Measurements from ENCODE around the gene CELF2.
"Not testable (repeated sequence)": the region's sequence is repeated elsewhere in the genome, so short reads cannot be mapped to it uniquely, and the experiment has no call there.

CELF2 gene

DNA sequence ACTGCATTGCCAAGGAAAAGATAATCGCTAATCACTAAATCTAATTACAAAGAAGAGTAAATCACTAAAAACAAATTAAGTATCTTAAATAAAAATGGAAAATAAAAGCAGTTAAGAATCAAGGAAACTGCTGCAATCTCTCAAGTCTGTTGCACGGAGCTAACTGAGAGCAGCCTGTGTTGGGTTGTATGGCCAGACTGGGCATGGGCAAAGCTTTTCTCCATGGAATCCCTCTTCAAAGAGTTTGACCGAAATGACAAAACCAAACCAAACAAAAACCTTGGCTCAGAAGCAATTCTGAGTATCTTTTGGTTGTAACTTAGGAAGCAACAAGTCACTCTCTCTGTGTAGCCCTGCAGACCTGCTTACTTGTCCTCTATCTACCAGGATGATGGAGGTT, 78.8 kb downstream of the CELF2 start:
- DNase-seq (ENCODE audit: low spot score), result no peak

DNA sequence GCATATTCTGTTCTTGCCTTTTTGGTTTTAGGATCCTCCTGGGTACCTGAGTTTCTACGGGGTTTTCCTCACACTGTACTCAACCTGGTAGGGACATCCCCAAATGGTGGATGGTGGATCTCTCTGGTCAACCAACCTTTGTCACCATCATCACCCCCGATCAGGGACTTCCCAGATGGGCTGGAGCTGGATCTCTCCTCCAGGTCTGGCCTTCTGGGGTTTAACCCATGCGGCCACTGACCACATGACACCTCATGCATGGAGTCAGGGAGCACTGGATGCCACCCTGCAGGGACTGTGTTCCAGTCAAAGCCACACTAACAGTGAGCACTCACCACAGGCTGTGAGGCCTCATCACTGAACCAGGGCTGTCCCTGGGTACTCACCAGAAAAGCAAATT, 80.0 kb downstream of the CELF2 start:
- DNase-seq (ENCODE audit: low spot score), result no peak

DNA sequence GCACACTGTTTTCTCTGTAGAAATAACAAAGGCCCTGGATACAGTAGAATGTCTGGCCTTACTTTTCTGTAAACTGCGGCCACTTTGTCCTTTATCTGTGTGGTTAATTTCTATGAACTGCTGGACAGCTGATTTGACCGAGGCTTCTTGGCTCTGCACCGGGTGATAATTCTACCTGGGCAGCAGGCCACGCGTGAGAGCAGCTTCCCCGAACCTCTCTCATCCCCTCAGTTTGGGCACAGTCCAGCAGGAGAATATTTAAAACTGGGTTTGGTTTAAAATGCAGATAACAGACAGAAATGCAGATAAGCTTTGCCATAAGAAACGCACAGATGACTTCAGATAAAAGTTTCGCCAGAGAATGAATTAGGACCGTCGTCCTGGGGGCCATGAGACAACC, 81.0 kb downstream of the CELF2 start:
- no peak for DNase-seq (ENCODE audit: low spot score)

DNA sequence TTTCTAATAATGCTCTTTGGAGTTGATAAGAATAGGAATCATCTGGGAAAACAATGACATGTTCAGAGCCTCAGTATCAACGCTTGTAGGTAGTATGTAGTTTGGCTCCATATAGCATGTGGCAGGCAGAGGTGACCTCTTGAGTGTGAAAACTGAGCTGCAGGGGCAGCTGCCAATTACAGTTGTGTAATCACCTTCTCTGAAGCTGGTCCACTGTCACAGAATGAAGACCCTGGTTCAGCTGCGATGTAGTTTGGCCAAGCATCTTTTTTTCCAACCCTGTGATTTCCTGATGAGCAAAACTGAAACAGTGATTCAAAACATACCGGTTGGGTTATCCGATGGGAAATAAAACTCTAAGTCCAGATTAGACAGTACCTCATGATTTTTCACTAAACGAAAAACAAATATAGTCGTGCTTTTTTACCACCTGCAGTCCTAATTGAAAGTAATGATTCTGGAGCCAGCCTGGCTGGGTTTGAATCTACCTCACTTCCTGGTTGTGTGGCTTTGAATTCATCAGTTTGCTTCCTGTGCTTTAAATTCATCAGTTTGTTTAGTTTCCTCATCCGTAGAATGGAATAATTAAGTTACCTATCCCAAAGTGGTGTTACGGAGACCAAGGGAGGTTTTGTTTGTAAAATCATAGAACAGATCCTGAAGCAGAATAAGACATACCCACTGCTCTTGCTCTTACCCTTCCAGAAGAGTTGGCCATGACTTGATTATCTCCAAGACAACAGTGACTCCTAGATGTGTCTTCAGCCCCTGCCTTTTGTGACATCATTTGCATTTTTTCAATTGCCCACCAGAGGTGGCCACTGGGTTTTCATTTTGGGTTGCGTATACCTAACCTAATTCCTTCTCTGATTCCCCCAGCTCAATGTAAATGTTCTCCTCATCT, 87.4 kb downstream of the CELF2 start:
- DNase-seq (ENCODE audit: low spot score), result no peak

DNA sequence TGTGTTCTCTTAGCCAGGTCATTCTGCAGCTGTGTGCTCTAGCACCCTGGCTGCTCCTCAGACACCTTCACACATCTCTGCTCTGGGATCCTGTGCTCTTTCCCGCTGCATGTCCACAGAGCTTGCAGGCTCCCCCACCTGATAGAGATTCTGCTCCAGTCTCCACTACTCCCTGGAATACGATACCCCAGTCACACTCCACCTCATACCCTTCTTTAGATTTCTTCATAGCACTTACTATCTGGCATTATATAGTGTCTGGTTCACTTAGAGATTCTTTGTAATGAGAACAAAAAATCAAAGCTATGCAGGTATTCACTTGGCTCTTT, 88.0 kb downstream of the CELF2 start:
- DNase-seq (ENCODE audit: low spot score), result no peak

DNA sequence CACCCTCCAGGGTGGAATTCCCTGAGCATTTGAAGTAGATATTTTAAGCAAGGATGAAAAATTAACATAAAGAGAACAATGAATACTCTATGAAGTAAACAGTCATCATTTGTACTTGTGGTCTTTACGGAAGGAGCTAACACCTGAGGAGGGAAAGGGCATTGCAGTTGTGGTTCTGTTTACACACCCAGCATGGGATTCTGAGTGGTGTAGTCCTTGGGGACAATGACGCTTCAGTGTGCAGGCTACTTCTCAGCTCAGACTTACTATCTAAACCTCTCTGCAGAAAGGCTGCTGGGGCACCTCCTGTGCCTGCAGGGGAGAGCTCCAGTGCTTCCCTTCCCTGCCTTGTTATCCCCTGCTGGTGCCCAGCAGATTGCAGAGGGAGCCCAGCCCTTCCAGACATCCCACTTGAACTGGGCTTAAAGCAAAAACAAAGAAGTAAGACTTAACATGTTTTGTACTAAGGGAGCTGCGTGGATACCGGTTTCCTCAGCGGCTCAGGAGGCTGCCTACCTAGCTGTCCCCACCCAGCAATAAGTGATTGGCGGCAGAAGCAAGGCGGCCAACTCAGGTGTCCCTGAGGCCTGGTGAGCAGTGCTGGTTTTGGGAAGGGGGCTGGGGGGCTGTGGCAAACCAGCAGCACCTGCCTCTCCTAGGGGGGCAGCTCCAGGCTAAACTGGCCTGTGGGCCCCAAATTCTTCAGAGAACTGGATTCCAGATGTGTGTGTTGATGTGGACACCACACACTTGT, 89.1 kb downstream of the CELF2 start:
- no peak for DNase-seq (ENCODE audit: low spot score)

DNA sequence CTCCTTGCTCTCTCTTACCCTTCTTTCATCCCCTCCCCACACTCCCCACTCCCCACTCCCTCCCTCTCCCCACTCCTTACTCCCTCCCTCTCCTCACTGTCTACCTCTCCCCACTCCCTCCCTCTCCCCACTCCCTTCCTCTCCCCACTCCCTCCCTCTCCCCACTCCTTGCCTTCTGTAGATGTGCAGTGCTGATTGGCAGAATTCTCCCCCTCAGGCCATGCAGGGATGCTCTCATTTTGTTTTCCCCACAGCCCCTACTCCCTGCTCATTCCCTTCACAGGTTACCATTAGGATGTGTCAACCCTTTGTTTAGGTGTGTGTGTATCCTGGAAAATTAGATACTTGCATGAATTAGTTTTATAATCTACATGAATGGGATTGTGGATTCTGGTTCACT, 90.3 kb downstream of the CELF2 start:
- DNase-seq (ENCODE audit: low spot score), result no peak

DNA sequence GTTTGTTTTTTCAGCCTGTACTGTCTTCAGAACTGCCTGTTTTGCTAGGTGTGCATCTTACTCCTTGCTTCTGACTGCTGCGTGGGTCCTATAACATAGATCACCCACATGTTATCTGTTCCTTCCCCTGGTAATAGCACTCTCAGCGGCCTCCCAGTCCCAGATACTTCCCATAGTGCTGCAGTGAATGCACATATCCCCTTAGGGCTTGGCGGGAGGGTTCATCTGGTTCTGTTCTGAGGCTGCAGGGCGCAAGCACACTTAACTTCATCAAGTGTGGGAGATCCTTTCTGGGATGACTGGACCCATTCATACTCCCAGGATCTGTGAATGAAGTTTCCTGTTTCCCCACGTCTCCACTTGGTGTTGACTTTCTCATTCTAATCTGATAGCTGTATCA, 90.7 kb downstream of the CELF2 start:
- no peak for DNase-seq (ENCODE audit: low spot score)

DNA sequence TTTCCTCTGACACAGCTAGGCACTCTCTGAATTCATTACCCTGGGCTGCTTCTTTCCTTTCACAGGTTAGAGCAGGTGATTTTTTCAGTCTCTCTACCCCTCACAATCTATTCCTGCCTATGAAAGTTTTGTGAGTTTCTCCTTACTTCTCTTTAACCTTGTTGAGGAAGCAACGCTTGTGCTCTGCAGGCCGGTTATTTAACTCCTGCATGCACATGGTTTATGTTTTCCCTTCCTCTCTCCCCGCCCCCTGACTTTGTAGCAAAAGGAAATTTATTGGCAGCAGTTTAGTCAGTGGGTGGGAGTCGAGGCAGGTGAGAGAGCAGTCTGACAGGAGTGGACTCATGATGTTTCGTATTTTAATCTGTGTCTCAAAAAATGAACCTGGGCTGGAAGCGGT, 91.9 kb downstream of the CELF2 start:
- no peak for DNase-seq (ENCODE audit: low spot score)

DNA sequence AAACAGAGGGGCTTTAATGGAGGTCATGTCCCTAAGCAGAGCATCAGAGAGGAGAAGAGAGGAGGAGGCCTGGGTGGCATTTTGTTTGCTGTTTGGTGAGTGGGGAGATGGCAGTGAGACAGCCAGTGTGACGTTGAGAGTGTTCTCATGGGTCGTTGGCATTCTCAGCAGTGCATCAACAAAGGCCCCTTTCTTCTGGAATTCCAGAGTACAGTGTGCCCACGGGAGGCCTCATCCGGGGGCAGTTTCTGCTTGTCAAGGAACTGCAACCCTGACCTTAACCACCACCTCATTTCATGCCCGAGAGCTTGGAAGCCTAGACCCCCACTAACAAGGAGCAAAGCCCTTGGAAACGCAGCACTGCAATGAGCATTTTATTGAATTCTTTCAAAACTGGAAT, 92.9 kb downstream of the CELF2 start:
- DNase-seq (ENCODE audit: low spot score), result peak; percentile 68

DNA sequence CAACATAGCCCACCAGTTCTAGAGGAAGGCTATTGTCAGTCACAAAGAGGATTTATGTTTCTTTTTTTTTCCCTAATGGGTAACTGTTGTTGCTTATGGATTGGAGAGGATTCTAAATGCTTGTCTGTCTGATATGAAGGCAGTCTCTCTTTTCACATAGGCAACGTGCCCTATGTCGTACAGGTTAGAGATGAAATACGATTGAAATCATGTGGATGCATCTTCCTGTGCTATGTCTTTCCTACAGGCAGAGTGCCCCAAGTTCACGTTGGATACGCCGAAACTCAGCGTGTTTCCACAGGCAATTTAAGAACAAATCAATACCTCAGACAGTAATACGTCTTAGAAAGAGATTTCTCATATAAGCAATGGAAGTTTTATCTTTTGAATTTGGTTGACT, 93.8 kb downstream of the CELF2 start:
- DNase-seq (ENCODE audit: low spot score), result no peak

DNA sequence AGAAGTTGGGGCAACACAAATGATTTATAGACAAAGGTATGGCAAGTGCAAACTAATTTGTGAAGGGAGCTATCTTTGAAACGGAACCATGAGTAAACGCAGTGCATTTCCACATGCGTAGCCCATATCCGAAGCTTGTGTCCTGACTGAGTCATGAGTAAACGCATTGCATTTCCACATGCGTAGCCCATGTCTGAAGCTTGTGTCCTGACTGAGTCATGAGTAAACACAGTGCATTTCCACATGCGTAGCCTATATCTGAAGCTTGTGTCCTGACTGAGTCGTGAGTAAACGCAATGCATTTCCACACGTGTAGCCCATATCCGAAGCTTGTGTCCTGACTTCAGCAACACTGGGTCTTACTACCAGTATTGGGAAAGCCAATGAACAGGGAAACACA, 95.0 kb downstream of the CELF2 start:
- no peak for DNase-seq (ENCODE audit: low spot score)

DNA sequence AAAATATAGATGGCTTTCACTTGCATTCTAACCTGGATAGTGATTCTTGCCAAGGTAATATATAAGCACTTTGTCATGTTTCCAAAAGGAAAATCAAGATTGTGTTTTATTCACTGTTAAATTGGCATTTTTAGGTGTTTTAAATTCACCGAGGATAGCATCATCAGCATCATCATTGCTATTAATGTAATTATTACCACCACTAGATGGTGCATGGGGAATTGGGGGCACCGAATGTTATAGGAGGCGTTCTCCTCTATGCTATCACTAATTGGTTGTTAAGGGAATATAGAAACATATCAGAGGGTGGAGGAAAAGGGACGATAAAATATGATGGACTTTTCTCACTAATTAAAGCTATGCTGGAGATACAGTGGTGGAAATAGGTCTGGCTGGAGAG, 95.5 kb downstream of the CELF2 start:
- DNase-seq (ENCODE audit: low spot score), result no peak

DNA sequence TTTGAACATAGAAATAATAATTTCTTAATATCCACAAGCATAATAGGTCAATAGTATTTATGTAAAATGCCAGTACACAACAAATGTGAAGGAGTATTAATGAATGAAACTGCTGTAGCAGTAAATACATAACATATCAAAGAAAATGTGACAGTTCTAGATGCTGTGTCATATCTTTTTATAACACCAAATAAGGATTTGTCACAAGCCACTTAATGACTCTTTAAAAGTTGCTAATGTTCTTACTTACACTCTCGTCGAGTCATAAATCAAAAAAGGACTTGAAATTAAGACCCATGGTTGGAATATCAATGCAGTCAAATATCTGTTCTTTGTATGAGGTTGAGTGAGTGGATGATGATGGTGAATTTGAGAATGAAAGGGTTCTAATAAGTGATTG, 96.6 kb downstream of the CELF2 start:
- DNase-seq (ENCODE audit: low spot score), result no peak

DNA sequence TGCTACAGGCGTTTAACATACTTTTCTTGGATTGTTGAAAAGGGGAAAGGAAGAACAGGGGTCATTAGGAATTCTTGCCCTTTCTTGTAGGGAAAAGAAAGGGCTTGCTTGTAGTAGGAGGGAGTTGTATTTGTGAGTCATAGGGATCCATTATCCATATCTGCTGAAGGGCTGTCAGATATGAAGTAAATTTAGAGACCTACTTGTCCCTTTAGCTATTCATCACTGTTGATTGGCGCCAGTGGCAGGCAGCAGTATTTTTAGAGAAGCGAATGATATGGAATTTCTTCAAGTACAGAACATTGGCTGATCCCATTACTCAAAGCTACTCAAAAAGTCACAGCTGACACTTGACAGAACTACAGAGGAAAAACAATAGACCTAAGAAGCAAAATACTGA, 97.7 kb downstream of the CELF2 start:
- no peak for DNase-seq (ENCODE audit: low spot score)

DNA sequence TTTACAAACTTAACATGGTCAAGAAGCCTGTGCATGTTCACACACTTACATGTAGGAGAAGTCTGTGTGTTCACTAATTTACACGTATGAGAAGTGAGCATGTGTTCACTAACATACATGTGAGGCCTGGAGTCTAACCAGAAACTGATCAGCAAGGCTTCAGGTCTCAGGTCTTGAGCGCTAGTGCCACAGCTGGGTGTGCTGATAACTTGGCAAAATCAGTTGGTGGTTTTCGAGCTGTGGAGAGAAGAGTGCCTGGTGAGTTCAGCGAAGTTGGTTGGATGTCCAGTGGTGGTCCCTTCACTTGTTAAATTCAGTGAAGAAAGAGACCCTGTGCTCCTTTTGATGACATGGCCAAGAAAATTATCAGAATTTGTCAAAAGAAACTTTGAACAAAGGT, 98.7 kb downstream of the CELF2 start:
- DNase-seq (ENCODE audit: low spot score), result no peak

DNA sequence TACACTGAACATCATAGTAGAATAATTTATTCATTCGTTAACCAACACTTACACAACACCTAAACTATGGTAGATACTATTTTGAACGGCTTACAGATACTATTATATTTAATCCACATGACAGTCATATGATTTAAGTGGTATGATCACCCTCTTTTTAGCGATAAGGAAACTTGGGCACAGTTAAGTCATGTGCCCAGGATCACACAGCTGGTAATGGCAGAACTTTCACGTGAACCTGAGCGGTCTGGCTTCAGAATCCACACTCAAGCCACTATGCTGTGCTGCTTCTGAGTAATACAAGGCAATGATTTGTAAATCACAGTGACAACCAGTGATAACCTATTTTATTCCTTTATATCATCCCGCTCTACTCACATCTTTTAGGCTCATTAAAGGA, 99.1 kb downstream of the CELF2 start:
- DNase-seq (ENCODE audit: low spot score), result no peak

DNA sequence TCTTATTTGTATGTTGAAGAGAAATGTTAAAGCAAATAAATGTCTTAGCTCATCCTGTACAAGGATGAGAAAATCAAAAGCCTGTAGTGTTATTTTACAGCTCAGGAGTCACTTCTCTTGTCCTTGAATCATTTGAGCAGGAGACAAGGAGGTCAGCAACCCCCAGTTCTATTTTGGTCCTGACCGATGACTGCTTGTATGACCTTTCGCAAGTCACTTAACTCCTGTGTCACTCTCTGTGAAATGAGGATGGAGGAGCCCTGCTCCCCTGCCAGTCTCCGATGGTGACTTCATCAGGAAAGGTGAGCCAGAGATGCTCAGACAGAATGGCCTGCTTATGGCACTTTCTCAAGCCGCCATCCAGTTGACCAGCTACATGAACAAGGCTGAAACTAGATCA, 101.0 kb downstream of the CELF2 start:
- no peak for DNase-seq (ENCODE audit: low spot score)

DNA sequence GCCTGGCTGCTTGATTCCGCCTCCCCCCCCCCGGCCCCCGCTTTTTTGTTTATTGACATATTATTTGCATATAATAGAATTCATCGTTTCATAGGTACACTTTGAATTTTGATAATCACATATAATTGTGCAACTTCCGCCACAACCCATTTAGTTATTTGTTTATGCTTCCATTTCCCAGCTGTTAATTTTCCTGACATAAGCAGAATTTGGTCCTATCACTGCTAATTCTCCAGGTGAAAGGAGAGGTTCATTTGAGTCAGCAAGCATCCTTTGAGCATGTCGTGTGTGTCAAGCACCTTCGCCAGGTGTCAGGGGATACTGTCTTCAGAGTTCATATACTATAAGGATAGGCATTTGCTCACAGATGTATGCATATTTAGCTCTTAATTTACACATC, 102.2 kb downstream of the CELF2 start:
- DNase-seq (ENCODE audit: low spot score), result no peak

DNA sequence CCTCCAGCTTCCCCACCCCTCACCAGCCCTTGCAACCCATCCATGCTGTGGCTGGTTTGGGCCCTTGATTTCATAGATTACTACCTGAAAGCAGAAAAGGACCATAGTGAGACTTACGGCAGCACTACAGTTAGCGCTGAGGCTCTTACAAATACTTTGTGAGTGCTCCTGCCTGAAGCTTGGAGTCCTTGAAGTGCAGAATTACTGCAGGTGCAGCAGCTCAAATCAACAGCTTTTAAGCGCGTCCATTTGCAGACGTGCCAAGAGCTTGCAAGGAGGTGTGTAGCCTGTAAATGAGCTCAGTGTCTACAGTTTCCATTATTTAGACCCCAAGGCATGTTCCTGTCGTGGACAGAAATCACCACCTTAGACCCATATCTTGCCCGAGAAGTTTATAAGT, 103.0 kb downstream of the CELF2 start:
- no peak for DNase-seq (ENCODE audit: low spot score)

DNA sequence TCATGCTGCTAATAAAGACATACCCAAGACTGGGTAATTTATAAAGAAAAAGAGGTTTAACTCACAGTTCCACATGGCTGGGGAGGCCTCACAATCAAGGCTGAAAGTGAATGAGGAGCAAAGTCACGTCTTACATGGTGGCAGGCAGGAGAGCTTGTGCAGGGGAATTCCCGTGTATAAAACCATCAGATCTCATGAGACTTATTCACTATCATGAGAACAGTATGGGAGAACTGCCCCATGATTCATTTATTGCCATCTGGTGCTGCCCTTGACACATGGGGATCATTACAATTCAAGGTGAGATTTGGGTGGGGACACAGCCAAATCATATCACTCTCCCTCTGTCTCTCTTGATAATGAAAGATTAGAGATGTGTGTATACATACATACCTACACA, 106.2 kb downstream of the CELF2 start:
- DNase-seq (ENCODE audit: low spot score), result not testable (repeated sequence)

DNA sequence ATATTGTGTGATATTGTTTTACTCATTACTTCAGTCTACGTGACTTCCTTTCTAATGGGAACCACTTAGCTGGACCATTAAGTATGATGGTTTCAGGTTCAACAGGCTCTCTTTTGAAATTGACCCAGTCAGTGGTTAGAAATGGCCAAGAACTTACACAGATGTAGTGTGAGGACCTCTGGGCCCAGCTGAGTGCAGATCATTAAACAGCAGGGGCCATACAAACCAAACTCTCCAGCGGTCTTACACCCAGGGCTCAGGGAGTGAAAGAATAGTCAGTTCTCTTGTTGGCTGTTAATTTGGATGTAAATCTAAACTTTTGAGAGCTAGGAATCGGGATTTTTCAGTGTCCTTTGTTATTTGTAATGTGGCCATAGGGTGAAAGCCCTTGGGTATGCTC, 107.3 kb downstream of the CELF2 start:
- DNase-seq (ENCODE audit: low spot score), result no peak

DNA sequence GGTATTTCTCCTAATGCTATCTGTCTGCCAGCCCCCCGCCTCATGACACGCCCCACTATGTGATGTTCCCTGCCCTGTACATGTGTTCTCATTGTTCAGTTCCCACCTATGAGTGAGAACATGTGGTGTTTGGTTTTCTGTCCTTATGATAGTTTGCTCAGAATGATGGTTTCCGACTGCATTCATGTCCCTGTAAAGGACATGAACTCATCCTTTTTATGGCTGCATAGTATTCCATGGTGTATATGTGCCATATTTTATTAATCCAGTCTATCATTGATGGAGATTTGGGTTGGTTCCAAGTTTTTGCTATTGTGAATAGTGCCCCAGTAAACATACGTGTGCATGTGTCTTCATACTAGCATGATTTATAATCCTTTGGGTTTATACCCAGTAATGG, 109.3 kb downstream of the CELF2 start:
- not testable (repeated sequence) for DNase-seq (ENCODE audit: low spot score)

Data from Ammon's horn (tissue), 1 donor.